Measurements from ENCODE around the gene POC1B.
A peak's percentile ranks its signal among the peaks of the same experiment; 100 is the strongest.

Gene POC1B

GRCh38 chr12:89525824-89526770 is at the start of gene POC1B:
TSS of gene POC1B (minus strand) at chr12:89526047. CDS start at chr12:89525895, 152 bp downstream.
- peak; percentile 71 for DNase-seq

DNA sequence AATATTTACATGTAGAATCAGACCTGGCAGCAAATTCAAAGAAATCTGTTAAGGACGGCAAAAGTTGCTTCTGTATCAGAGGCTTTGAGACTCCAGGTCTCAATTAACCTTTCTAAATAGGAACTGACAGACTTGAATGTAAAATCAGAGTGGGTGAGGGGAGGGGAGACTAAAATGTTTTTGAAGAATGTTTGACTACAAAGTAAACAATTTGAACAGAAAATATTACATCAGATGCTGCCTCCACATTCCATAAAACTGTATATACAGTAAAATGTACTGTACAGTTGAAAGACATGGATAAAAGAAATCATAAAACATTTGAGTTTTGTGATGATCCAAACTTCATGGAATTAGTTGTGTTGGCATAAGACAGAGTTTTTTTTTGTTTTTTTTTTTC is 49.5 kb upstream of the POC1B start:
- DNase-seq: no peak

- no peak for DNase-seq
Measured at GRCh38 chr12:89574736-89575208, 48.9 kb upstream of the POC1B start.

GRCh38 chr12:89573051-89573810 is 47.4 kb upstream of the POC1B start:
- DNase-seq: no peak

DNA sequence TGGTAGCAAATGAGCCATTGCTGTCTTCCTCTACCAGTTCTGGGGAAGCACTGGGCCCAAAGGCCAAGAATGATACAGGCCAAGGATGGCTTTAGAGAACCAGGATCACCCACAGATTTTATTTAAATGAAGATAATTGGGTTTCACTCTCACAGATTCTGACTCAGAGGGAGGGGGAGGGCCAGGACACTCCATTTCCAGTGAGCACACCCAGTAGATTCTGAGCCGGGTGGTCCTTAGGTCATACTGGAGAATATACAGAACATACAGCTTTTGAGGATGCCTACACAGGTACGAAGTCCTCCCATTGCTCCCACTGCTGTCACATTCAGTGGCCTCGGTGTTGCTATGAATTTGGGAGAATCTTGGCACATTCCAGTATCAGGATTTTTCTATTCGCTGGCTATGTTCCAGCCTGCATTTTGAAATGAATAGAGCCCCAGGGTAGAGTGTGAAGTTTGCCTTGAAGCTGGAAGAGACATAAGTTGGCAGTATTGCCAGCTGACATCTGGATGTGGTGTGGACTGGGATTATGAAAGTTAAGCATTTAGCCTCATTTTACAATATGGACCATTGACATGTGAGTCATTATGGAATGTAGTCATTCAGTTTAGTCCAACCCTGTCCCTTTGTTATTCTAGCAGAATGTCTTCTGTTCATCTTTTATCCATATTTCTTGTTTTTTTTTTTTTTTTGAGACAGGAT is 45.8 kb upstream of the POC1B start:
- no peak for DNase-seq

DNA sequence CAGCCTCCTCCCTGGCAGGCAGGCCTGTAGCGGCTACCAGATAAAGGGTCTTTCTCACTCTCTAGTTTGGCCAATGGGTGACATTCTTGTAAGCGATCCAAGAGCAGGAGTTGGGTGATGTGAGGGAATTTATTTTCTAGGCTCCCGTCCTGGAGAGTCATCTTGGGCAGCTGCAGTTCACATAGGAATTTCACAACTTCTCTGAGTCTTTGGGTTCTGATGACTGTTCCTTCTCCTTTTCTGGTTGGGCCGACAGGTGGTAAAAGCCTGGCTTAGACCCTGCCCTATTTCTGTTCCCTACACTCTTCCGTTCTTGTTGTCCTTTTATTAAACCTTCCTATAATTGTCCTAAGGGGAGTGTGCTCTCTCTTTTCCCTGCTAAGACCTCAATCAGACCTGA is 42.6 kb upstream of the POC1B start:
- DNase-seq: no peak

- DNase-seq: no peak
Measured at GRCh38 chr12:89567691-89568239, 41.9 kb upstream of the POC1B start.

DNA sequence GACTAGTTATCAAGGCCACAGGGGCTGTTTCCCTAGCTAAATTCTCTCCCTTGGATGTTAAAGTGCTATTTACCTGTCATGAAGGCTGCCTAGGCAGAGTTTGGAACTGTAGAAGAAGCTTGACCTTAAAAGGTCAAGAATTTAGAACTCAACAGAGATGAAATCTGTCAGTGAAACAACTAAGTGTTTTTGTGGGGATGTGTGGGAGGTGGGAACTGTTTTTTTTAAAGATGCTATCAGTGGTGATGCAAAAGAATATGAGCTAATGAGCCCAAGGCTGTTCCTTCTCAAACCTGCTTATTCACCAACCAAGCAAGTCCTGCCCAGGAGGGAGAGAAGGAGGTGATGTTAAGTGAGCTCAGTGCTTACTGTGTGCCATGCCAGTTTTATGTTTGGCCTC is 40.8 kb upstream of the POC1B start:
- DNase-seq: no peak

GRCh38 chr12:89565002-89565401 is 39.2 kb upstream of the POC1B start:
- no peak for DNase-seq

DNA sequence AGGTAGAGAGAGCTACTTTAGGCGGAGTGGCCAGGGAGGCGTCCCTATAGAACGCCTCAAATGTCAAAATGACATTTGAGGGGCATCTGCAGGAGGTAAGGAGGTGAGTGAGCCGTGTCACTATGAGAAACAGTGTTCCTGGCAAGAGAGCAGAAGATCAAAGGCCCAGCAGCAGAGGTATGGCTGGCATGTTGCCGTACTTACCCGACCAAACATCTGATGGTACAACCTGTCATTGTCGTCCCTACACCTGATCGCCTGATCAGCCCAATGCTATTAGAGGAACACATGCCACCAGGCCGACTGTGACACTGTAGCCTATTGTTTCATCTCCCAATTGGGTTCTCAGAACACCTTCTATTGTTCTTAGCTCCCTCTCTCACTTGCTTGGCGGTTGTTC is 33.9 kb upstream of the POC1B start:
- no peak for DNase-seq

GRCh38 chr12:89556976-89557375 is 31.1 kb upstream of the POC1B start:
- no peak for DNase-seq

DNA sequence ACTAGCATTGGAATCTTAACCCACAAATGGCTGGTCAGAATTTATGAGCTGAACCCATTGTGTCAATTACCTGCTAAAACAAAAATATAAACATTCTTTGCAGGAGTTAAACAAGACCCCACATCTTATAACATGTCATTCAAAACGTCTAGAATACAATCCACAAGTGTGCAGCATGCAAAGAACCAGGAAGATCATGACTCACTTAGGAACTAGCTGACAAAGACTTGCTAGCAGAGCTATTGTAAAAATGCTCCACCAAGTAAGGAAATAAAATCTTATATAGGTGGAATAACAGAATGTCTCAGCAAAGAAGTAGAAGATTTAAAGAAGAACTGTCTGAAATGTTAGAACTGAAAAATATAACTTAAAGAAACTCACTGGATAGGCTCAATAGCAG is 26.5 kb upstream of the POC1B start:
- no peak for DNase-seq

- no peak for DNase-seq
Measured at GRCh38 chr12:89551747-89552146, 25.9 kb upstream of the POC1B start.

- no peak for DNase-seq
Measured at GRCh38 chr12:89547101-89547500, 21.3 kb upstream of the POC1B start.

GRCh38 chr12:89546151-89546550 is 20.3 kb upstream of the POC1B start:
- DNase-seq: no peak

- DNase-seq: peak; percentile 41
Measured at GRCh38 chr12:89544681-89545184, 18.9 kb upstream of the POC1B start.

GRCh38 chr12:89544022-89544421 is 18.2 kb upstream of the POC1B start:
- DNase-seq: no peak

GRCh38 chr12:89542912-89543592 is 17.2 kb upstream of the POC1B start:
- peak; percentile 55 for DNase-seq

DNA sequence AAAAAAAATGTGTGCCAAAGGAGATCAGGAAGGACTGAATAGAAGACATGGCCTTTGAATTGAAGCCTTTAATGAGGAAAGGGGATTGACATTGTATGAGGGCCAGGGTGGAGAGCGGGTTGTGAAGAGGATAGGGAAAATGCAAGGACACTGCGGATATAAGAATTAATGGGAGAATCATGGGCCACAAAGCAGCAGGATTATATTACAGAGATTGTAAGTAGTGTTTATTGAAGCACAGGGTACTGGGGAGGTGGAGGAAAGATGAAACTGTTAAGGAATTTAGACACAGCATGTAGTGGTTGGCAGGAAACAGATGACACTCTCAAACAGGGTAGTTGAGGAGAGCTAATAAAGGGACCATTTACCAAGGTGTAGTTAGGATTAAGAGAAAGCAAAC is 16.4 kb upstream of the POC1B start:
- DNase-seq: no peak

DNA sequence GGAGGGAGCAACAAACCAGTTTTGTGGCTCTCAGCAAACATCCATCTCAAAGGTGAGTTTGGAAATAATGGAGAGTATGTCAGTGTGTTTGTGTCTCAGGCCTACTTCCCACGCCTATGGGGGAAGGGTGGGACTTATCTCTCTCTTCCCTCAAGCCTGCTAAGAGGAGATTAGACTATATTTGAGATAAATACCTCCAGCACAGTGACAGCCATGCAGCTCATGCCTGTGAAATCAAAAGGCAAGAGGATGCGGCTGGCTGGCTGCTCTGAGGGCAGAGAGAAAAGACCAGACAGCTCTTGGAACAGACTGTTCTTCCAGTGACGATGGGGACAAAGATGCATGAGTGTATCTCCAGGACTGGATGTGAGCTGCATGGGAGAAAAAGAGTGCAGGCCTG is 14.7 kb upstream of the POC1B start:
- no peak for DNase-seq

- DNase-seq: no peak
Measured at GRCh38 chr12:89539426-89540223, 13.8 kb upstream of the POC1B start.
